Prostate gland (tissue), 2 donors: Measurements from ENCODE around the gene NR1D1. TPM values are rescaled to one million over a fixed set of nuclear protein-coding genes. Genes with fewer than 3 reads are reported as not detected.

Source experiments
- DNase-seq: peaks from one replicate; pipeline ENCODE4 v3.0.0-alpha.2; 2019; ENCODE audit warnings: low spot score
- H3K27ac ChIP-seq, 2 donors: fragments of 200-600 bp; sonication (generic); 2 replicates each; pipeline ENCODE4 v1.5.1; 2017 to 2019
- H3K27me3 ChIP-seq: fragments of 200-600 bp; sonication (generic); replicated peaks from 2 replicates; pipeline ENCODE4 v1.5.1; 2019; ENCODE audit not compliant: insufficient read depth
- H3K36me3 ChIP-seq, 2 donors: fragments of 200-600 bp; sonication (generic); 1 replicate in 1 of 2; 2 replicates in 1 of 2; pipeline versions ENCODE4 v1.5.1 to v1.8.1; 2017 to 2019
- H3K4me1 ChIP-seq: fragments of 200-600 bp; sonication (generic); replicated peaks from 2 replicates; pipeline ENCODE4 v1.5.1; 2019
- H3K4me3 ChIP-seq, 2 donors: fragments of 200-600 bp; sonication (generic); 2 replicates each; pipeline ENCODE4 v1.5.1; 2017 to 2019
- H3K9me3 ChIP-seq: fragments of 200-600 bp; sonication (generic); 2 replicates; pipeline ENCODE4 v1.5.1; 2017
- POLR2A ChIP-seq: fragments of 450-650 bp; IDR thresholded peaks from one replicate; pipeline ENCODE4 v1.6.1; 2016; ENCODE audit warnings: antibody characterized with exemption, mild to moderate bottlenecking
- POLR2AphosphoS5 ChIP-seq: sonication (generic); formaldehyde crosslinking; IDR thresholded peaks from one replicate; pipeline ENCODE4 v1.6.1; 2017; ENCODE audit warnings: antibody characterized with exemption
- WGBS: methylation state at CpG from one replicate; pipeline ENCODE4 v1.1.5; 2018; 5-methylcytosine and 5-hydroxymethylcytosine counted together
- intact Hi-C: fragments of 100-400 bp; cut with DNase I; formaldehyde crosslinking; loops from one replicate; pipeline ENCODE4 v1.14.2; 2022
- total RNA-seq, 2 donors: library from RNA; depleted of rRNA; stranded (reverse); fragments of >200 nt; gene quantifications; one replicate each; pipeline ENCODE4 v1.1.0, GENCODE V29; 2016
- TF ChIP-seq, protein P1 (sequence below), 4 experiments: fragments of 200-600 bp in 2 of 4; fragments of 450-650 bp in 2 of 4; sonication (generic) in 2 of 4; IDR thresholded peaks; 1 replicate in 3 of 4; 2 replicates in 1 of 4; pipeline ENCODE4 v1.5.1; 2016 to 2019; ENCODE audit warnings: antibody characterized with exemption in 4 of 4, mild to moderate bottlenecking in 2 of 4, moderate library complexity in 2 of 4

Gene NR1D1
- total RNA-seq, 2 donors from 2014 or later, result 10.7 to 35.2 TPM

GRCh38 chr17:40112191-40112711 lies 11.9 kb upstream of the NR1D1 start:
- no peak for DNase-seq

DNA sequence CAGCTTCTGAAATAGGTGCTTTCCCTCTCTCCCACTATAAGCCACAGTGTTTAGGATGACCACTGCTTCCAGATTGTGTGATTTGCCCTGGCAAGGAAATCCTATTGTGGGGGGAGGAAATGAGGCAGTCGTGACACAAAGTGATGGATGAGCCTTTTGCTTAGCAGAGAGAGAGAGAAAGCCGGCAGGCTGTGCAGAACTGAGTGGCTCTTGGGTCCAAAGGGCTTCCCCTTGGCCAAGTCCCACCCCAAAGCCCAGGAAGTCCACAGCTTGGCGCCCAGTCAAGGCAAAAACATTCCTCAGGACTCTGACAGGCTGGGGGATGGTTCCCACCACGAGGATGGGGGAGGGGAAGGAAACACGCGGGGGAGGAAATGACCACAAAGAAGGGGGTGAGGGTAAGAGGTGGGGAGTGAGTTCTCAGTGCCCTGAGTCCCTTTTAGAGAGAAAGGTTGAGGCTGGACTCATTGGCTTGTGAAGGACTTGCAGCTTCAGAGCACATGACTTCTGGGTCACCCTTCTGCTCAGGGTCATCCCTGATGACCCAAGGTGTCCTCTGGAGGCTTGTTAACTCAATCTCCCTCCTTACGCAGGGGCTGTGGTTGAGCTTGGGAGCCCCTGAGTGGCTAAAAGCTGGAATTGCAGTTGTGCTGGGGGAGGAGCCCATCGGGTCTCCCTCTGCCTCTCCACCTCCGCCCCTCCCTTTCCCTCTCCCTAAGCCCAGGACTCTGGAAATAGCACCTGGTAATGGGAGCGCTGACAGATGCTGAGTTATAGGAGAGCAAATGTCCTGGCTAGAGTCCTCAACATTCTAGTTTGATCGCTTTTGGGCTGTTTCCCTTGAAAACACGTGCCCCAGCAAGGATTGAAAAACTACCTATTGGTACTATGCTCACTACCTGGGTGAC lies 11.1 kb upstream of the NR1D1 start:
- H3K4me1 ChIP-seq, result peaks cover 42% of the 10 kb centered on the region
- whole genome bisulfite sequencing, result 0% methylated on average over 12 of the region's 12 CpGs
- no peaks in the 10 kb centered on the region for H3K36me3 ChIP-seq
- peak; percentile 90 for DNase-seq
- H3K27me3 ChIP-seq, result no peaks in the 10 kb centered on the region
- TF ChIP-seq POLR2AphosphoS5 (peak; percentile 84), POLR2A (peak; percentile 32)
- TF ChIP-seq, protein P1, sequence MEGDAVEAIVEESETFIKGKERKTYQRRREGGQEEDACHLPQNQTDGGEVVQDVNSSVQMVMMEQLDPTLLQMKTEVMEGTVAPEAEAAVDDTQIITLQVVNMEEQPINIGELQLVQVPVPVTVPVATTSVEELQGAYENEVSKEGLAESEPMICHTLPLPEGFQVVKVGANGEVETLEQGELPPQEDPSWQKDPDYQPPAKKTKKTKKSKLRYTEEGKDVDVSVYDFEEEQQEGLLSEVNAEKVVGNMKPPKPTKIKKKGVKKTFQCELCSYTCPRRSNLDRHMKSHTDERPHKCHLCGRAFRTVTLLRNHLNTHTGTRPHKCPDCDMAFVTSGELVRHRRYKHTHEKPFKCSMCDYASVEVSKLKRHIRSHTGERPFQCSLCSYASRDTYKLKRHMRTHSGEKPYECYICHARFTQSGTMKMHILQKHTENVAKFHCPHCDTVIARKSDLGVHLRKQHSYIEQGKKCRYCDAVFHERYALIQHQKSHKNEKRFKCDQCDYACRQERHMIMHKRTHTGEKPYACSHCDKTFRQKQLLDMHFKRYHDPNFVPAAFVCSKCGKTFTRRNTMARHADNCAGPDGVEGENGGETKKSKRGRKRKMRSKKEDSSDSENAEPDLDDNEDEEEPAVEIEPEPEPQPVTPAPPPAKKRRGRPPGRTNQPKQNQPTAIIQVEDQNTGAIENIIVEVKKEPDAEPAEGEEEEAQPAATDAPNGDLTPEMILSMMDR (IDR thresholded peaks at IDR 0.05), result peak; percentile 51 to 96 (median 89)
- H3K9me3 ChIP-seq, result no peaks in the 10 kb centered on the region
- intact Hi-C loops, result loop anchor here (2.0 to 5.0 kb wide), 2 partner anchors 49 to 57 kb away; partner anchors contain the start of gene THRA
- H3K27ac ChIP-seq, result peak overlapping the region; percentile 88 to 97
- H3K4me3 ChIP-seq, result no peak overlapping the region

More at GRCh38 chr17:40112191-40112711, 11.9 kb upstream of the NR1D1 start:
- TF ChIP-seq, protein P1 (IDR thresholded peaks at IDR 0.05), result no peak
- TF ChIP-seq POLR2AphosphoS5 (no peak), POLR2A (no peak)
- peaks cover 42% of the 10 kb centered on the region for H3K4me1 ChIP-seq
- peak overlapping the region in 1 of 2 donors; percentile 7 for H3K4me3 ChIP-seq
- intact Hi-C loops, result loop anchor here (2.0 to 5.0 kb wide), 2 partner anchors 50 to 57 kb away; partner anchors contain the start of gene THRA
- peak overlapping the region; percentile 88 to 97 for H3K27ac ChIP-seq
- H3K27me3 ChIP-seq, result no peaks in the 10 kb centered on the region
- 10% methylated on average over 2 of the region's 2 CpGs for WGBS
- H3K36me3 ChIP-seq, result no peaks in the 10 kb centered on the region
- no peaks in the 10 kb centered on the region for H3K9me3 ChIP-seq

DNA sequence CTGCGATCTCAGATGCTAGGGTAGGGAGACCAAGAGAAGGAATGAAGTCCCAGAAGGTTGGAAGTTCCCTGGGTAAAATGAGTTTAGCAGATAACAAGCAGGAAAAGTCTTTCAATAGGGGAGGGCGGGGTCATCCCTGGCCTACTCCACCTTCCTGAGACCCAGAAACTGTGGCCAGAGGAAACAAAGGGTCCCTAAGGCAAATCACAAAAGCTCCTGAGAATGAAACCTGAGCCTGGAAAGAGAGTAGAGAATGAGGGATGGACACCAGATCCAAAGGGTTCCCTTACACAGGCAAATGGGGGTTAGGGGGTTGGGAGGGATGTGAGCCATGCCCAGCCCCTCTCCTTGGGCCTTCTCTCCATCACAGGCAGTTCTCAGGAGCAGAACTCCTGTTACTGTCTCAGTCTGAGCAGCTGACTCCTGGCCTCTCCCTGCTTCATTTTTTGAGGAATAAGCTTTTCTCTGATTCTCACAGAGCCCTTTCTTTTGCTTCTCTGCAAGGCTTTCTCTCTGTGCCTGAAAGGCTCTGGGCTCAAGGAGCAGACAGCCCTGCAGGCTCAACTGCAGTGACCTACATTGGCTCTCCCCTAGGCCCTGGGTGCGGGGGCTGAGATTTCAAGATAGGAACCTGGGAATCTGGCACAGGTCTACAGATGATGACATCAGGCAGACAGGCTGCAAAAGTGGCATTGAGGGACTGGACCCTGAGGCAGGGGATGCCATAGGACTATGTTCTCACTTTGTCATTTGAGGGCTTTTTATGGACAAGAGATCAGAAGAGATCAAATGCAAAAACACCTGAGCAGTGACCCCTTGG lies 9.8 kb upstream of the NR1D1 start:
- no peaks in the 10 kb centered on the region for H3K9me3 ChIP-seq
- intact Hi-C loops, result loop anchor here (5.0 kb wide), 1 partner anchor 48 kb away; the partner anchor contains the start of gene THRA
- 58% methylated on average over 3 of the region's 3 CpGs for WGBS
- DNase-seq, result no peak
- no peak for TF ChIP-seq POLR2A
- TF ChIP-seq, protein P1 (IDR thresholded peaks at IDR 0.05), result no peak
- TF ChIP-seq POLR2AphosphoS5, result no peak
- H3K36me3 ChIP-seq, result no peaks in the 10 kb centered on the region
- no peaks in the 10 kb centered on the region for H3K27me3 ChIP-seq
- H3K27ac ChIP-seq, result peak overlapping the region; percentile 88 to 97
- H3K4me1 ChIP-seq, result peaks cover 42% of the 10 kb centered on the region
- H3K4me3 ChIP-seq, result no peak overlapping the region

GRCh38 chr17:40108970-40109824 lies 8.8 kb upstream of the NR1D1 start:
- intact Hi-C loops, result no loop called here
- peak overlapping the region; percentile 88 to 97 for H3K27ac ChIP-seq
- no peak for DNase-seq
- WGBS, result 92% methylated on average over 9 of the region's 9 CpGs
- no peaks in the 10 kb centered on the region for H3K36me3 ChIP-seq
- TF ChIP-seq POLR2AphosphoS5, result no peak
- TF ChIP-seq, protein P1 (IDR thresholded peaks at IDR 0.05), result no peak
- no peaks in the 10 kb centered on the region for H3K9me3 ChIP-seq
- H3K4me3 ChIP-seq, result no peak overlapping the region
- peaks cover 38% of the 10 kb centered on the region for H3K4me1 ChIP-seq
- no peaks in the 10 kb centered on the region for H3K27me3 ChIP-seq
